Natural killer cell (primary cell): ENCODE measurements around the gene NPIPB2. TPM values are rescaled to one million over a fixed set of nuclear protein-coding genes. Genes with fewer than 3 reads are reported as not detected.
"Not testable (repeated sequence)": the region's sequence is repeated elsewhere in the genome, so short reads cannot be mapped to it uniquely, and the experiment has no call there.

Experiments
- ATAC-seq, 3 donors: fragments of 150-1000 bp in 2 of 3; fragments of 200-7000 bp in 1 of 3; cut with Tn5 transposase; 1 replicate in 1 of 3; 2 replicates in 2 of 3; pipeline ENCODE4 v1.10.0; 2021; ENCODE audit warnings: mild to moderate bottlenecking in 2 of 3, moderate library complexity in 2 of 3
- DNase-seq, 2 donors: peaks; one replicate each; pipeline versions ENCODE4 v3.0.0 to v3.0.0-alpha.2; 2013 to 2021; ENCODE audit warnings: mixed read lengths in 1 of 2
- H3K27ac ChIP-seq: one replicate; pipeline ENCODE4 v1.5.1; 2013; ENCODE audit warnings: mild to moderate bottlenecking, low read length
- H3K27me3 ChIP-seq: one replicate; pipeline ENCODE4 v1.6.1; 2013; ENCODE audit warnings: low read length; ENCODE audit not compliant: control insufficient read depth, insufficient read depth
- H3K36me3 ChIP-seq: one replicate; pipeline ENCODE4 v1.6.1; 2013; ENCODE audit warnings: low read length; ENCODE audit not compliant: control insufficient read depth, insufficient read depth
- H3K4me1 ChIP-seq: one replicate; pipeline ENCODE4 v1.6.1; 2013; ENCODE audit warnings: low read length; ENCODE audit not compliant: control insufficient read depth, insufficient read depth
- H3K4me3 ChIP-seq: one replicate; pipeline ENCODE4 v1.5.1; 2013; ENCODE audit warnings: low read length
- H3K9me3 ChIP-seq: one replicate; pipeline ENCODE4 v1.6.1; 2013; ENCODE audit warnings: low read length; ENCODE audit not compliant: control insufficient read depth, insufficient read depth
- H3K27ac Mint-ChIP-seq, 2 donors: one replicate each; pipeline ENCODE4 v1.8.0; 2022; ENCODE audit warnings: mild to moderate bottlenecking in 2 of 2, mixed read lengths in 2 of 2, moderate library complexity in 1 of 2
- H3K27me3 Mint-ChIP-seq, 2 donors: one replicate each; pipeline ENCODE4 v1.8.0; 2022; ENCODE audit warnings: low read depth in 2 of 2, mixed read lengths in 2 of 2
- H3K36me3 Mint-ChIP-seq: one replicate; pipeline ENCODE4 v1.8.0; 2022; ENCODE audit warnings: mixed read lengths
- H3K4me1 Mint-ChIP-seq, 2 donors: one replicate each; pipeline ENCODE4 v1.8.0; 2022; ENCODE audit warnings: mixed read lengths in 2 of 2
- H3K4me3 Mint-ChIP-seq: one replicate; pipeline ENCODE4 v1.8.0; 2022; ENCODE audit warnings: mild to moderate bottlenecking, moderate library complexity, mixed read lengths
- H3K9me3 Mint-ChIP-seq, 2 donors: one replicate each; pipeline ENCODE4 v1.8.0; 2022; ENCODE audit warnings: mixed read lengths in 2 of 2
- CTCF ChIP-seq: fragments of 200-600 bp; IDR thresholded peaks from one replicate; pipeline ENCODE4 v1.8.0; 2022; ENCODE audit warnings: antibody characterized with exemption
- WGBS: methylation state at CpG from one replicate; pipeline ENCODE4 v1.1.7; 2013; ENCODE audit warnings: missing lambda C conversion rate; ENCODE audit not compliant: insufficient coverage; 5-methylcytosine and 5-hydroxymethylcytosine counted together
- intact Hi-C: fragments of 100-400 bp; cut with micrococcal nuclease; formaldehyde crosslinking; loops from one replicate; pipeline ENCODE4 v1.14.2; 2022
- total RNA-seq, 4 donors: library from RNA; stranded (reverse); fragments of 120-200 nt in 1 of 4; gene quantifications; one replicate each; pipeline versions ENCODE4 v1.2.3 to v1.2.4, GENCODE V29; 2013 to 2022

NPIPB2 gene
- total RNA-seq: 10 to 100 TPM; 19.6 to 43.3 (median 22.4) TPM
- total RNA-seq (2013): 13.5 TPM

- ATAC-seq, H3K4me1 ChIP-seq, H3K4me1 Mint-ChIP-seq, H3K36me3 Mint-ChIP-seq, H3K4me3 ChIP-seq, H3K9me3 Mint-ChIP-seq, H3K36me3 ChIP-seq, H3K27me3 ChIP-seq, intact Hi-C loops, H3K4me3 Mint-ChIP-seq, H3K27me3 Mint-ChIP-seq, H3K9me3 ChIP-seq, DNase-seq, H3K27ac ChIP-seq, H3K27ac Mint-ChIP-seq: not testable (repeated sequence)
- WGBS: no CpG with 5 or more reads among the region's 4 CpGs
Observed at GRCh38 chr16:11941945-11942344, at the start of gene NPIPB2. NPIPB2 (minus strand) TSS chr16:11942045; CDS start chr16:11942045, 0 bp downstream.

- Mint-ChIP-seq H3K27me3 (no peaks in the 10 kb centered on the region), H3K9me3 (no peaks in the 10 kb centered on the region), H3K4me3 (no peak overlapping the region), H3K27ac (no peak overlapping the region), H3K4me1 (peaks cover 28 to 29% of the 10 kb centered on the region in 2 donors), H3K36me3 (no peaks in the 10 kb centered on the region)
- intact Hi-C loops: no loop called here
- ATAC-seq (no peak), DNase-seq (no peak)
- H3K27me3 ChIP-seq: no peaks in the 10 kb centered on the region
- H3K27ac ChIP-seq: no peak overlapping the region
- H3K4me3 ChIP-seq: no peak overlapping the region
- 98% methylated on average over 11 of the region's 11 CpGs for WGBS
- H3K36me3 ChIP-seq: no peaks in the 10 kb centered on the region
- H3K4me1 ChIP-seq: peaks cover 19% of the 10 kb centered on the region
- TF ChIP-seq CTCF: no peak
- no peaks in the 10 kb centered on the region for H3K9me3 ChIP-seq
Observed at GRCh38 chr16:11990702-11991390, 49.0 kb upstream of the NPIPB2 start.

- no peaks in the 10 kb centered on the region for H3K36me3 ChIP-seq
- H3K4me3 ChIP-seq: no peak overlapping the region
- 54% methylated on average over 5 of the region's 5 CpGs for WGBS
- intact Hi-C loops: no loop called here
- H3K27ac ChIP-seq: no peak overlapping the region
- ATAC-seq (no peak), DNase-seq (no peak)
- Mint-ChIP-seq H3K4me1 (peaks cover 6 to 9% of the 10 kb centered on the region in 2 donors), H3K27ac (no peak overlapping the region), H3K4me3 (no peak overlapping the region), H3K9me3 (no peaks in the 10 kb centered on the region), H3K36me3 (no peaks in the 10 kb centered on the region), H3K27me3 (no peaks in the 10 kb centered on the region)
- H3K27me3 ChIP-seq: no peaks in the 10 kb centered on the region
- no peaks in the 10 kb centered on the region for H3K4me1 ChIP-seq
- H3K9me3 ChIP-seq: no peaks in the 10 kb centered on the region
- TF ChIP-seq CTCF: no peak
Observed at GRCh38 chr16:11988258-11988978, 46.6 kb upstream of the NPIPB2 start.

DNA sequence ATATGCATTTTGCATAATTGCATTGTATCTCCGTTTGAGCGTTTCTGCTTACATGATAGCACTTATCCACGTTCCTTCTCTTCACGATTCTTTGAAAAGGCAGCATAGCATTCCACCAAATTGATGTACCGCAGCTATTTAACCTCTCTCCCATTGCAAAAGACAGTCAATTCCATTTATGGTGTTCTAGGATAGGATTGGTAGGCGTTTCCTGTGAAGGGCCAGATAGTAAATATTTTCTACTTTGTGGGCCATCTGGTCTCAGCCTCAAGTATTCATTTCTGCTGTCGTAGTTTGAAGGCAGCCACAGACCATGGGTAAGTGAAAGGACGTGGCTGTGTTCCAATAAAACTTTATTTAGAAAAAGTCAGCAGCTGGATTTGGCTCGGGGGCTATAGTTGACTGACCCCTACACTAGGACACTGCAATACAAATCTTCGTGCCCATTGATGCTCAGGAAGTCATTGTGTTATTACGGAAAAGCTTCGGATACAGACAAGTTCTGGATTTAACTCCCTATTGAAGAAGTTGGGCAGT is 44.7 kb upstream of the NPIPB2 start:
- no peaks in the 10 kb centered on the region for H3K27me3 ChIP-seq
- Mint-ChIP-seq H3K36me3 (no peaks in the 10 kb centered on the region), H3K9me3 (no peaks in the 10 kb centered on the region), H3K27me3 (no peaks in the 10 kb centered on the region), H3K27ac (no peak overlapping the region), H3K4me1 (peaks cover 4 to 5% of the 10 kb centered on the region in 2 donors), H3K4me3 (no peak overlapping the region)
- no peaks in the 10 kb centered on the region for H3K9me3 ChIP-seq
- no peaks in the 10 kb centered on the region for H3K36me3 ChIP-seq
- no peaks in the 10 kb centered on the region for H3K4me1 ChIP-seq
- 94% methylated on average over 11 of the region's 12 CpGs for WGBS
- ATAC-seq: no peak
- no peak for DNase-seq
- no peak for TF ChIP-seq CTCF
- H3K27ac ChIP-seq: no peak overlapping the region
- intact Hi-C loops: no loop called here
- H3K4me3 ChIP-seq: no peak overlapping the region
